Gastrocnemius medialis (tissue), 4 donors: Measurements from ENCODE around the gene CSNK2A1. TPM values are rescaled to one million over a fixed set of nuclear protein-coding genes. Genes with fewer than 3 reads are reported as not detected.
"Not testable (repeated sequence)": the region's sequence is repeated elsewhere in the genome, so short reads cannot be mapped to it uniquely, and the experiment has no call there.

Experiments
- ATAC-seq, 2 donors: fragments of 150-250 bp; one replicate each; pipeline ENCODE4 v1.9.1; 2016
- DNase-seq, 2 donors: peaks; one replicate each; pipeline ENCODE4 v3.0.0-alpha.2; 2019
- H3K27ac ChIP-seq, 4 donors: fragments of 200-600 bp; sonication (generic); 1 replicate in 1 of 4; 2 replicates in 3 of 4; pipeline ENCODE4 v1.5.1; 2016 to 2018; ENCODE audit warnings: mild to moderate bottlenecking in 2 of 4, moderate library complexity in 1 of 4
- H3K27me3 ChIP-seq, 3 donors: fragments of 200-600 bp; sonication (generic) in 2 of 3; 1 replicate in 1 of 3; 2 replicates in 2 of 3; pipeline versions ENCODE4 v1.5.1 to v1.6.0; 2016 to 2019; ENCODE audit warnings: mild to moderate bottlenecking in 1 of 3, moderate library complexity in 1 of 3
- H3K36me3 ChIP-seq, 2 donors: fragments of 200-600 bp; sonication (generic) in 1 of 2; one replicate each; pipeline ENCODE4 v1.5.1; 2017 to 2018
- H3K4me1 ChIP-seq, 2 donors: fragments of 200-600 bp; sonication (generic) in 1 of 2; one replicate each; pipeline ENCODE4 v1.5.1; 2016 to 2017; ENCODE audit warnings: mild to moderate bottlenecking in 2 of 2
- H3K4me3 ChIP-seq, 4 donors: fragments of 200-600 bp; sonication (generic) in 3 of 4; 1 replicate in 1 of 4; 2 replicates in 3 of 4; pipeline ENCODE4 v1.5.1; 2016 to 2019; ENCODE audit warnings: mild to moderate bottlenecking in 2 of 4
- H3K9me3 ChIP-seq, 3 donors: fragments of 200-600 bp; sonication (generic) in 2 of 3; 1 replicate in 1 of 3; 2 replicates in 2 of 3; pipeline ENCODE4 v1.5.1; 2016 to 2019
- CTCF ChIP-seq, 5 experiments: fragments of 450-650 bp in 3 of 5; fragments of 200-600 bp in 2 of 5; sonication (generic) in 2 of 5; IDR thresholded peaks in 4 of 5; conservative IDR thresholded peaks in 1 of 5; 1 replicate in 4 of 5; 2 replicates in 1 of 5; pipeline ENCODE4 v1.5.1; 2016 to 2019; ENCODE audit warnings: antibody characterized with exemption in 5 of 5, mild to moderate bottlenecking in 3 of 5, moderate library complexity in 3 of 5
- POLR2A ChIP-seq, 2 donors: fragments of 450-650 bp; IDR thresholded peaks; one replicate each; pipeline ENCODE4 v1.6.1; 2017; ENCODE audit warnings: antibody characterized with exemption in 2 of 2, mild to moderate bottlenecking in 2 of 2, moderate library complexity in 2 of 2
- in situ Hi-C, 4 donors: fragments of 200-750 bp; cut with MboI; loops; one replicate each; pipeline versions ENCODE4 v1.15.0 to v1.8.0; 2017; ENCODE audit warnings: low sequenced_read_pairs in 4 of 4
- intact Hi-C: fragments of 100-400 bp; cut with DNase I; formaldehyde crosslinking; loops from one replicate; pipeline ENCODE4 v1.15.1; 2023; ENCODE audit warnings: low total_unique reads
- total RNA-seq, 4 donors: library from RNA; depleted of rRNA; stranded (reverse); fragments of >200 nt; gene quantifications; one replicate each; pipeline versions ENCODE4 v1.1.0 to v1.2.3, GENCODE V29; 2016

The CSNK2A1 gene
- total RNA-seq, 4 donors from 2014 or later: 108 to 180 (median 157) TPM

DNA sequence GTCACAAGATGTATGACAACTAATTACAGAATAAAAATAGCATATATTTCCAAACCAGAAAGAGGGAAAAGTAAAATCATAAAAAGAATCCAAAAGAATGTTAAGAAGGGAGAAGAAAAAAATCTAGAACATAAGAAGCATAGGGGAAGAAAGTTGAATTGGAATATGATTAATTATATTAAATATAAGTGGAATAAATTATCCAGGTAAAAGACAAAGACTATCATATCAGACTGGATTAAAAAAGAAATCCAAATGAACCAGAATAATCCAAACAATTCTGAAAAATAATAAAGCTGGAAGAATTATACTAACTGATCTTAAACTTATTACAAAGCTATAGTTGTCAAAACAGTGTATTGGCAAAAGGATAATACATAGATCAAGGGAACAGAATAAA lies 23.6 kb downstream of the CSNK2A1 start:
- in situ Hi-C loops (no loop called here), intact Hi-C loops (no loop called here)
- no peak overlapping the region for H3K4me3 ChIP-seq
- H3K27ac ChIP-seq: no peak overlapping the region
- peaks cover 0 to 12% (median 0%) of the 10 kb centered on the region in 3 donors for H3K9me3 ChIP-seq
- ATAC-seq (no peak), DNase-seq (no peak)
- H3K4me1 ChIP-seq: peaks cover 15 to 23% of the 10 kb centered on the region in 2 donors
- TF ChIP-seq CTCF (IDR thresholded peaks at IDR 0.05 in 4 of 5, conservative IDR thresholded peaks at IDR 0.05 in 1 of 5): no peak
- TF ChIP-seq POLR2A (IDR thresholded peaks at IDR 0.05): no peak
- peaks cover 0 to 12% of the 10 kb centered on the region in 2 donors for H3K36me3 ChIP-seq
- no peaks in the 10 kb centered on the region for H3K27me3 ChIP-seq

DNA sequence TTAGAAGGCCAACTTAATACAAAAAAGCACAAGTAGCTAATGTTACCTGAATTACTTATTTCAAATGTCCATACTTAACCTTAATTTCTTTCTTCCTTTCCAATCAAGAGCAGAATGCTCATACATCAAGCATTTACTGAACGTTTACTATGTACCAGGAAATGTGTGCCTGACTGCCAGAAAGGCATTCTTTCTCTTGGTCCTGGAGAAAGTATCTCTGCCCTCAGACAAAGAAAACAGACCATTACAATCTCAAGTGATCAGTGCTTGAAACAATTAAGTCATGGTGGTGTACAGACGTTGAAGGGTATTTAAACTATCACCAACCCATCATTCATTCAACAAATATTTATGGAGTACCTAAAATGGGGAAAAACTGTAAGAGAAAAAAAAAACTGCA lies 26.4 kb downstream of the CSNK2A1 start:
- TF ChIP-seq POLR2A (IDR thresholded peaks at IDR 0.05) (no peak), CTCF (IDR thresholded peaks at IDR 0.05 in 4 of 5, conservative IDR thresholded peaks at IDR 0.05 in 1 of 5) (no peak)
- Histone ChIP-seq H3K27me3 (no peaks in the 10 kb centered on the region), H3K4me1 (peaks cover 30 to 38% of the 10 kb centered on the region in 2 donors), H3K36me3 (no peaks in the 10 kb centered on the region), H3K4me3 (no peak overlapping the region), H3K27ac (no peak overlapping the region), H3K9me3 (peaks cover 0 to 12% (median 0%) of the 10 kb centered on the region in 3 donors)
- DNase-seq: no peak
- no peak for ATAC-seq
- intact Hi-C loops (no loop called here), in situ Hi-C loops (no loop called here)

DNA sequence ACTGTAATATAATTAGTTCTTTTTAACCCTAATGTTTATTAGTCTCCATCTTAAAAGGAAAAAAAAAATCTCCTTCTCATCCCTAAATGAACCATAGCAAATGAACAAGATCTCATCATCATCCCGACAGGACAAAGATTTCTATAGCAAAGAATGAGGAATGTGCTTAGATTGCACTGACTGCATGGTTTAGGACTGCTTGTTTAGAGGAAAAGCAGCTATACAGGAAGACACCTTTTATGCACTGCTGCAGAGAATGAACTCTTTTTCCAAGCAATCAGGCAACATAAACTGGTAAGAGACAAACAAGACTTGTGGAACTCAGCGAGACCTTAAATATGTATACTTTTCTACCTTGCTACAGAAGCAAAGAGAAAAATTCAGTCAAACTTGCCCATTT lies 26.8 kb downstream of the CSNK2A1 start:
- no peak overlapping the region for H3K27ac ChIP-seq
- no peak overlapping the region for H3K4me3 ChIP-seq
- peaks cover 32 to 42% of the 10 kb centered on the region in 2 donors for H3K4me1 ChIP-seq
- in situ Hi-C loops (no loop called here), intact Hi-C loops (no loop called here)
- DNase-seq (no peak), ATAC-seq (no peak)
- peaks cover 0 to 12% (median 0%) of the 10 kb centered on the region in 3 donors for H3K9me3 ChIP-seq
- no peaks in the 10 kb centered on the region for H3K36me3 ChIP-seq
- no peaks in the 10 kb centered on the region for H3K27me3 ChIP-seq
- no peak for TF ChIP-seq CTCF (IDR thresholded peaks at IDR 0.05 in 4 of 5, conservative IDR thresholded peaks at IDR 0.05 in 1 of 5)
- TF ChIP-seq POLR2A (IDR thresholded peaks at IDR 0.05): no peak

DNA sequence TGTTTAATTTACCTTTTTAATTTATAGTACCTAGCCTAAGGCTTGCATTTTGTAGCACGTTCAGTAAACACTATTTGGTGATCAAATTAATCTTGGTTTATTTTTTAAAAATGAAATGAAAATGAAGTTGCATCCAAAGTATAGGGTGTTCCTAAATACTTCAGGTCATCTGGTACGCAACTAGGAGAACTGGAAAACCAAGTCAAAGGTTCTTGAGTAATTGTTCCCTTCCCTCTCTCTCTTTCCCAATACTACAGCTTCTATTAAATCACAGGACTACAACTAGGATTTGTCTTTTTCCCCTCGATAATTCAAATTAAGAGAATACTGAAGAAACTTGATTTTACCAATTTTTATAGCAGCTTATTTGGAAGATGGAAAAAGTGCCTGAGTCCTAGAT lies 27.9 kb downstream of the CSNK2A1 start:
- Histone ChIP-seq H3K36me3 (no peaks in the 10 kb centered on the region), H3K9me3 (peaks cover 0 to 12% (median 0%) of the 10 kb centered on the region in 3 donors), H3K4me3 (no peak overlapping the region), H3K27me3 (no peaks in the 10 kb centered on the region), H3K27ac (no peak overlapping the region), H3K4me1 (peaks cover 36 to 47% of the 10 kb centered on the region in 2 donors)
- ATAC-seq (no peak), DNase-seq (no peak)
- intact Hi-C loops (no loop called here), in situ Hi-C loops (no loop called here)
- TF ChIP-seq POLR2A (IDR thresholded peaks at IDR 0.05) (no peak), CTCF (IDR thresholded peaks at IDR 0.05 in 4 of 5, conservative IDR thresholded peaks at IDR 0.05 in 1 of 5) (no peak)

- ATAC-seq: no peak
- no peaks in the 10 kb centered on the region for H3K36me3 ChIP-seq
- no peak overlapping the region for H3K4me3 ChIP-seq
- intact Hi-C loops: no loop called here
- no peak for TF ChIP-seq POLR2A (IDR thresholded peaks at IDR 0.05)
- TF ChIP-seq CTCF (IDR thresholded peaks at IDR 0.05 in 4 of 5, conservative IDR thresholded peaks at IDR 0.05 in 1 of 5): no peak
- no peak for DNase-seq
- in situ Hi-C loops: no loop called here
- no peak overlapping the region for H3K27ac ChIP-seq
- H3K4me1 ChIP-seq: peaks cover 51 to 57% of the 10 kb centered on the region in 2 donors
- no peaks in the 10 kb centered on the region for H3K9me3 ChIP-seq
- no peaks in the 10 kb centered on the region for H3K27me3 ChIP-seq
These were observed 30.2 kb downstream of the CSNK2A1 start for GRCh38 chr20:513429-513828.

DNA sequence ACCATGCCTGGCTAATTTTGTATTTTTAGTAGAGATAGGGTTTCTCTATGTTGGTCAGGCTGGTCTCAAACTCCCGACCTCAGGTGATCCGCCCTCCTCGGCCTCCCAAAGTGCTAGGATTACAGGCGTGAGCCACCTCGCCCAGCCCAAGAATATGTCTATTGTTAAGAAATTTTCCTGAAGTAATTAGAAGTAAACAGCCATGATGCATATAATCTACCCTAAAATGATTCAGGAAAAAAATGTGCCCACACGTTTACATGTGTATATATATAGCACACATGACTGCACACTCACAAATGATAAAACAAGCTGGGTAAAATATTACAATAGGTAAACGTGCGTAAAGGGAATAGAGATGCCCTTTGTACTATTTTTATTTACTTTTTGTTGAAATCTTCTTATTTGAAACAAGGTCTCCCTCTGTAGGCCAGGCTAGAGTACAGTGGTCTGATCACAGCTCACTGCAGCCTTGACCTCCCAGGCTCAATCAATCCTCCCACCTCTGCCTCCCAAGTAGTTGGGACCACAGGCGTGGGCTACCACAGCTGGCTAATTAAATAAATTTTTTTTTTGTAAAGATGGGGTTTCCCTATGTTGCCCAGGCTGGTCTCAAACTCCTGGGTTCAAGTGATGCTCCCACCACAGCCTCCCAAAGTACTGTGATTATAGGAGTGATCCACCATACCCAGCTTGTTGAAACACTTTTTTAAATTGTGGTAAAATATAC lies 33.1 kb downstream of the CSNK2A1 start:
- in situ Hi-C loops, intact Hi-C loops: not testable (repeated sequence)

DNA sequence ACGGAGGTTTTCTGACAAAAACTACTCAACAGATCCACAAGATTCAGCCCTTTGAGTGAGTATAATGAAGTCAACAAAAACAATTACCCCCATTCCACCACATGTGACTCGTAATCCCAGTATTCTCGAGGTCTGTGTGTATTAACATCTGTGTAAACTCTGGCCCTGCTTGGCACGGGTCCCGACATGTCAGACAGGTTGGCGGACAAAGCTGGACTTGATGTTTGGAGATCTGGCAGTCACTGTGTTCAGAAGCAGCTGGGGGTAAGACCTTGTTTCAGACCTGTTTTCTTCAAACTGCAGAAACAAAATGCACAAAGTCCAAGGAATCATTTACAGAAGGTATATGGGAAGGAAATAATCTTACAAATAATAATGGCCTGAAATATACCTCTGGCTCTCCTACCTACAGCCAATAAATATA lies 35.2 kb downstream of the CSNK2A1 start:
- H3K9me3 ChIP-seq, DNase-seq, intact Hi-C loops, in situ Hi-C loops, ATAC-seq, H3K27me3 ChIP-seq, H3K27ac ChIP-seq, H3K4me3 ChIP-seq: not testable (repeated sequence)
- peaks cover 33 to 34% of the 10 kb centered on the region in 2 donors for H3K4me1 ChIP-seq
- H3K36me3 ChIP-seq: peaks cover 0 to 30% of the 10 kb centered on the region in 2 donors

More for the DNA sequence above, 33.1 kb downstream of the CSNK2A1 start:
- not testable (repeated sequence) for H3K27ac ChIP-seq, ATAC-seq, H3K27me3 ChIP-seq, H3K4me3 ChIP-seq, H3K9me3 ChIP-seq, DNase-seq
- H3K36me3 ChIP-seq: peaks cover 0 to 13% of the 10 kb centered on the region in 2 donors
- H3K4me1 ChIP-seq: peaks cover 39 to 41% of the 10 kb centered on the region in 2 donors
